ENCODE measurements around the gene SIAH2.

DNA sequence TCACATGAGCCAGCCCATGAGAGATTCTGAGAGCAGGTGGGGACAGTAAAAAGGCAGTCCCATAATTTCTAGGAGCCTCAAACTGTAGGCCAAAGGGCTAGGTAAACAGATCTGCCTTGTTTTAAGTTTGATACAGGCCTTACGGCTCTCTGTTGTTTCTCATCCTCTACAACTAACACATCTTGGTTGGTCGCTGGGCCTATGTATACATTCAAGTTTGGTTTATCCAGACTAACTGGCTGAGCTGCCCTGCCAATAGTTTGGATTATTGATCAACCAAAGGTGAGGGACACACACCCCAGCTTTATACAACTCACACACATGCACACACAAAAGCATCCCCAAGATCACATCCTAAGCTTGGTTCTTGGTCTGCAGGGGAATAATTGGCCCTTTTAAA is 3.0 kb downstream of the SIAH2 start:
- TF ChIP-seq TAF1 (IDR thresholded peaks at IDR 0.05; ENCODE audit: borderline replicate concordance, low read depth, low read length) = no peak
- no peak for TF ChIP-seq POLR2AphosphoS5 (IDR thresholded peaks at IDR 0.05; ENCODE audit: low read depth, low read length)

Measured in GM12892 (cell line).